Progenitor cell of endocrine pancreas (in vitro differentiated cells): ENCODE measurements around the gene ABTB2. TPM values are rescaled to one million over a fixed set of nuclear protein-coding genes. Genes with fewer than 3 reads are reported as not detected.
A peak's percentile ranks its signal among the peaks of the same experiment; 100 is the strongest.

ENCODE experiments used
- DNase-seq: peaks from one replicate; pipeline ENCODE4 v3.0.0; 2021; ENCODE audit warnings: low spot score; ENCODE audit not compliant: unreplicated experiment
- H3K27ac Mint-ChIP-seq: 2 replicates; pipeline ENCODE4 v1.8.0; 2021; ENCODE audit warnings: mild to moderate bottlenecking, moderate library complexity, mixed read lengths
- H3K27me3 Mint-ChIP-seq: 2 replicates; pipeline ENCODE4 v1.8.0; 2021; ENCODE audit warnings: mixed read lengths
- H3K36me3 Mint-ChIP-seq: 2 replicates; pipeline ENCODE4 v1.8.0; 2022; ENCODE audit warnings: mixed read lengths; ENCODE audit not compliant: insufficient read depth
- H3K4me1 Mint-ChIP-seq: 2 replicates; pipeline ENCODE4 v1.8.0; 2021; ENCODE audit warnings: low read depth, mixed read lengths
- H3K4me3 Mint-ChIP-seq: 2 replicates; pipeline ENCODE4 v1.8.0; 2021; ENCODE audit warnings: low read depth, mild to moderate bottlenecking, moderate library complexity, mixed read lengths
- H3K9me3 Mint-ChIP-seq: 2 replicates; pipeline ENCODE4 v1.8.0; 2021; ENCODE audit warnings: low read depth, mixed read lengths
- long read RNA-seq: library from polyadenylated mRNA; unstranded; transcript quantifications from one replicate; pipeline ENCODE4 v2.0.0, GENCODE V29; 2020
- total RNA-seq: library from RNA; stranded (reverse); gene quantifications from 2 replicates; pipeline ENCODE4 v1.2.1, GENCODE V29; 2021
- TF ChIP-seq, protein P1 (sequence below): fragments of 200-600 bp; sonication (generic); IDR thresholded peaks from one replicate; pipeline ENCODE4 v1.5.0; 2021; ENCODE audit warnings: antibody characterized with exemption, mild to moderate bottlenecking; ENCODE audit not compliant: unreplicated experiment

ABTB2 gene
- 16.0 and 19.5 TPM in 2 replicates for total RNA-seq
- long read RNA-seq, partial matches to known transcripts = 1 of 5 reads
- long read RNA-seq, other reads (novel, unspliced or antisense) = 4 of 5 reads

DNA sequence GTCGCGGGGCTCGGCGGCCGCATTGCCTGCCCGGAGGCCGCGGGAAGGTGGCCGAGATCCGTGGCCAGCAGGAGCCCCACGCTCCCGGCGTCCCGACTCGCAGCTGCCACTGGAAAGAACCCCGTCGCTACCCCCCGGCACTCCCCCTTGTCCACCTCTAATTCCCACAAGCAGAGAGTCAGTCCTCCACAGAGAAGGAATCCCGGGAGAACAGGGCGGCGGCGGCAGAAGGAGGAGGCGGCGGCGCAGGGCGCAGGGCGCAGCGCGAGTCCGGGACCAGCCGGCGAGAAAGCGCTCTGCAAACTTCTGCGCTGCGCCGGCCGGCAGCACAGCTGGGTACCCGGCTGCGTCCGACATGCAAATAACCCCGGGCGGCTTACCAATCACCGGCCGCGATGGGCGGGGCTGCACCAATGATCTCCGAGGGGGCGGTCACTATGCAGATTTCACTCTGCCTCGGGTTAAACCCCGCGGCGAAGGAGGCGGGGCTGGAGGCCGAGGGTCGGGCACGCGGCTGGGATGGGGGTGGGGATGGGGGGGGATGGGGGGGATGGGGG is at the start of gene ABTB2:
ABTB2 (minus strand) TSS at position 310 of the 557 bp plus-strand sequence.
- peak within 1 kb of the TSS; percentile 92 for H3K27ac Mint-ChIP-seq
- DNase-seq = peak; percentile 98
- H3K27me3 Mint-ChIP-seq = peaks cover 25% of the 10 kb centered on the region
- H3K4me3 Mint-ChIP-seq = peak within 1 kb of the TSS; percentile 71
- H3K4me1 Mint-ChIP-seq = peaks cover 21% of the 10 kb centered on the region
- H3K36me3 Mint-ChIP-seq = peaks cover 3% of the 10 kb centered on the region
- H3K9me3 Mint-ChIP-seq = no peaks in the 10 kb centered on the region
- TF ChIP-seq, protein P1, sequence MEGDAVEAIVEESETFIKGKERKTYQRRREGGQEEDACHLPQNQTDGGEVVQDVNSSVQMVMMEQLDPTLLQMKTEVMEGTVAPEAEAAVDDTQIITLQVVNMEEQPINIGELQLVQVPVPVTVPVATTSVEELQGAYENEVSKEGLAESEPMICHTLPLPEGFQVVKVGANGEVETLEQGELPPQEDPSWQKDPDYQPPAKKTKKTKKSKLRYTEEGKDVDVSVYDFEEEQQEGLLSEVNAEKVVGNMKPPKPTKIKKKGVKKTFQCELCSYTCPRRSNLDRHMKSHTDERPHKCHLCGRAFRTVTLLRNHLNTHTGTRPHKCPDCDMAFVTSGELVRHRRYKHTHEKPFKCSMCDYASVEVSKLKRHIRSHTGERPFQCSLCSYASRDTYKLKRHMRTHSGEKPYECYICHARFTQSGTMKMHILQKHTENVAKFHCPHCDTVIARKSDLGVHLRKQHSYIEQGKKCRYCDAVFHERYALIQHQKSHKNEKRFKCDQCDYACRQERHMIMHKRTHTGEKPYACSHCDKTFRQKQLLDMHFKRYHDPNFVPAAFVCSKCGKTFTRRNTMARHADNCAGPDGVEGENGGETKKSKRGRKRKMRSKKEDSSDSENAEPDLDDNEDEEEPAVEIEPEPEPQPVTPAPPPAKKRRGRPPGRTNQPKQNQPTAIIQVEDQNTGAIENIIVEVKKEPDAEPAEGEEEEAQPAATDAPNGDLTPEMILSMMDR = no peak

DNA sequence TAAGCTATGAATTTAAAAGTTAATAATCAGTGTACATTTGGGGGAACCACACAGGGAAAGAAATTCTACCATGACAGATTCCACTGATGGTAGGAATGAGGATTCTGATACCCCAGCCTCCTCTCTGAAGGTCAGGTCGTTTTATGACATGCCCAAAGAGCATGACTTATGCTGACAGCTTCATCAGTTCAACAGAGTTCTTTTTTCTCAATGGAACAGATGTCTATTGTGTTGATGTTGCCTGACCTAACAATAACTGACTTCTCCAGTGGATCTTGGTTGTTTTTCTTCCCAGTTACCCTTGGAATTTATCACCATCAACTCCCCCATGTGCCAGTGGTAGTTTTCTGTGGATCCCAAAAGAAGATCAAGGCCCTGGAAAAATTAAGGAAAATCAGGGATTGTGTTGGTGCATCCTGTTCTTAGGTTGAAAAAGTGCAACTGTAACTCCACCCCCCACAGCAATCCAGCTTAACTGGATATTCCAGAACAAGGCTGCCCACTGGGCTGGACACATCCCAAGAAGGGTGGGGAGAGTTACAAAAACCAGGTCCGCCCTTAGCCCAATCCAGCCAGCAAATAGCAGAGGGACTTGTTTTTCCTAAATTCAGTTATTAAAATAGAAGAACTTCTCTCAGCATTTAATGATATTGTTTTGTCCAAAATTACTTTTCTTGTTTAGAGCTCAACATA is 49.5 kb upstream of the ABTB2 start:
- no peak overlapping the region for H3K27ac Mint-ChIP-seq
- no peaks in the 10 kb centered on the region for H3K36me3 Mint-ChIP-seq
- TF ChIP-seq, protein P1 = no peak
- DNase-seq = no peak
- no peak overlapping the region for H3K4me3 Mint-ChIP-seq
- H3K4me1 Mint-ChIP-seq = peaks cover 2% of the 10 kb centered on the region
- peaks cover 10% of the 10 kb centered on the region for H3K27me3 Mint-ChIP-seq
- H3K9me3 Mint-ChIP-seq = no peaks in the 10 kb centered on the region

DNA sequence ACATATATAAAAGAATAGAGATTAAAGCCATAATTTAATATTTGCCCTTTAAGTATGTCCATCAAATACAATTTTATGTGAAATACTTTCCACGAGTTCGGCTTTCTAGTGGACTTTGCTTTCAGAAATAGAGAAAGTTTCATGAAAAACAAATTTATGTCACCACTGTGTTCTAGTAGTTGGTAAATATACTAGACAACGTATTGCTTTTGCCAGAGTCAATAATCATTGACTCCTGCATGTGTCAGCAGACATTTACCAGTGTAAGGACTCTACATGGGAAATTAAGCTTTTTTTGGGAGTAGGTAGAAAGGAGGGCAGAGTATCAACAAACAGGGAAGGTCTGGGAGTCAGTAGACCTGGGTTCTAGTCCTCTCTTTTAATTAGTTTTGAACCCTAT is 48.6 kb upstream of the ABTB2 start:
- no peaks in the 10 kb centered on the region for H3K36me3 Mint-ChIP-seq
- no peaks in the 10 kb centered on the region for H3K9me3 Mint-ChIP-seq
- DNase-seq = no peak
- peaks cover 2% of the 10 kb centered on the region for H3K4me1 Mint-ChIP-seq
- H3K27me3 Mint-ChIP-seq = peaks cover 10% of the 10 kb centered on the region
- H3K27ac Mint-ChIP-seq = no peak overlapping the region
- TF ChIP-seq, protein P1 = no peak
- no peak overlapping the region for H3K4me3 Mint-ChIP-seq

DNA sequence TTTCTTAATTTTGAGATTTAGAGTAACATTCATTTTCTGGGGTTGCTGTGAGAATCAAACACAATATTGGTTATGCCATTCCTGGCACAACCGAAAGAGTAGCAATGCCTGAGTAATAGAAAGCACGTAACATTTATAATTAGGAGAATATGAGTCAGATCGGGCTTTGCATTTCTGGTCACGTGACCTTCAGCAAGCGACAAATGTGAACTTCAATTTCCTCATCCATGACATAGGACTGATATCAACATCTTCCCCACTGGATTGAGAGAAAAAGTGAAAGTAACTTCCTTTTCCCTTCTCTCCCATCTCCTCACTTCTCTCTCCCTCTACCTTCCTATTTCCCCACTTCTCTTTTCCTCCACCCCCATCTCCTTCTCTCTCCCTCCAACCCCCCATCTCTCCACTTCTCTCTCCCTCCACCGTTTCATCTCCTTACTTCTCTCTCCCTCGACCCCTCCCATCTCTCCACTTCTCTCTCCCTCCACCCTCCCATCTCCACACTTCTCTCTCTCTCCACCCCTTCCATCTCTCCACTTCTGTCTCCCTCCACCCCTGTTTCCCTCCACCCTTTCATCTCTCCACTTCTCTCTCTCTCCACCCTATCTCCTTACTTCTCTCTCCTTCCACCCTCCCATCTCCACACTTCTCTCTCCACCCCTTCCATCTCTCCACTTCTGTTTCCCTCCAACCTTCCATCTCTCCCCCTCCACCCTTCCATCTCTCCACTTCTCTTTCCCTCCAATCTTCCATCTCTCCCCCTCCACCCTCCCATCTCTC is 47.5 kb upstream of the ABTB2 start:
- Mint-ChIP-seq H3K36me3 (no peaks in the 10 kb centered on the region), H3K4me3 (no peak overlapping the region), H3K9me3 (no peaks in the 10 kb centered on the region), H3K27ac (no peak overlapping the region), H3K27me3 (peaks cover 10% of the 10 kb centered on the region), H3K4me1 (peaks cover 2% of the 10 kb centered on the region)
- TF ChIP-seq, protein P1 = no peak
- no peak for DNase-seq

DNA sequence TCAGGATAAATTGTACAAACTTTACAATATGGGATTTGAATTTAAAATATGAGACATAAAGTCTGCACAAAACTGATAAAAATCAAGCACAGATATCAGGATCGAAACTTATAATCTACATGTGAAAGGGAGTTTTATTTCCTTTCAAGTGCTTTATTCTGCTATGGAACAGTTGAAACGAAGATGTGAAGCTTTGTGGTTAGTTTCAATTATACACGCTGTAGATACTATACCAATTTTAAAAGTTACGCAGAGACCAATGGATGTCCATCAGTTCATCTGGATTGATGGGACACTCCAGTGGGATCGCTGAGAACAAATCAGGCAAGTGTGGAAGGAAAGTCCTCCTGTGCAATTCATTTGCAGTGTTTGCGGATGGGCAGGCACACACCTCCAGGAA is 46.5 kb upstream of the ABTB2 start:
- H3K36me3 Mint-ChIP-seq = no peaks in the 10 kb centered on the region

More for the DNA sequence above, 46.5 kb upstream of the ABTB2 start:
- H3K27me3 Mint-ChIP-seq = peaks cover 10% of the 10 kb centered on the region
- TF ChIP-seq, protein P1 = no peak
- no peak for DNase-seq
- H3K9me3 Mint-ChIP-seq = no peaks in the 10 kb centered on the region
- peaks cover 2% of the 10 kb centered on the region for H3K4me1 Mint-ChIP-seq
- H3K4me3 Mint-ChIP-seq = no peak overlapping the region
- no peak overlapping the region for H3K27ac Mint-ChIP-seq
